Cardiac muscle cell (in vitro differentiated cells and primary cell): Measurements from ENCODE around the gene SCUBE2. TPM values are rescaled to one million over a fixed set of nuclear protein-coding genes. Genes with fewer than 3 reads are reported as not detected.

Experiments used
- DNase-seq, 2 donors: peaks; one replicate each; pipeline versions ENCODE4 v3.0.0 to v3.0.0-alpha.2; 2010 to 2017; ENCODE audit warnings: low read depth in 1 of 2, low spot score in 1 of 2
- H3K27ac ChIP-seq: fragments of 200-600 bp; sonication (generic); 2 replicates; pipeline ENCODE4 v1.5.1; 2016
- H3K27me3 ChIP-seq: fragments of 200-600 bp; sonication (generic); 2 replicates; pipeline ENCODE4 v1.6.0; 2016; ENCODE audit warnings: control low read depth
- H3K36me3 ChIP-seq: fragments of 200-600 bp; sonication (generic); 2 replicates; pipeline ENCODE4 v1.5.1; 2016; ENCODE audit warnings: control low read depth
- H3K4me1 ChIP-seq: fragments of 200-600 bp; sonication (generic); 2 replicates; pipeline ENCODE4 v1.8.1; 2017; ENCODE audit warnings: low read depth, mild to moderate bottlenecking, mixed run types
- H3K4me3 ChIP-seq: fragments of 200-600 bp; sonication (generic); 2 replicates; pipeline ENCODE4 v1.5.1; 2016; ENCODE audit warnings: mild to moderate bottlenecking
- H3K9me3 ChIP-seq: fragments of 200-600 bp; sonication (generic); 2 replicates; pipeline ENCODE4 v1.5.1; 2017; ENCODE audit warnings: low read depth, mild to moderate bottlenecking, control low read depth
- polyA plus RNA-seq: library from polyadenylated mRNA; unstranded; fragments of >200 nt; fragmentation: Nextera tagmentation; extraction: Ambion mirVana; gene quantifications from 2 replicates; pipeline ENCODE4 v1.2.1, GENCODE V29; 2016
- total RNA-seq: library from RNA; depleted of rRNA; stranded (reverse); fragments of >200 nt; gene quantifications from 2 replicates; pipeline ENCODE4 v1.2.3, GENCODE V29; 2016
- TF ChIP-seq, protein P1 (sequence below): IDR thresholded peaks from 2 replicates; pipeline ENCODE4 v1.5.1; 2012; ENCODE audit warnings: low read depth, mild to moderate bottlenecking, low read length

Gene SCUBE2
- total and polyA plus RNA-seq, 2 experiments from 2014 or later, result 0.21 TPM; not detected in 1

DNA sequence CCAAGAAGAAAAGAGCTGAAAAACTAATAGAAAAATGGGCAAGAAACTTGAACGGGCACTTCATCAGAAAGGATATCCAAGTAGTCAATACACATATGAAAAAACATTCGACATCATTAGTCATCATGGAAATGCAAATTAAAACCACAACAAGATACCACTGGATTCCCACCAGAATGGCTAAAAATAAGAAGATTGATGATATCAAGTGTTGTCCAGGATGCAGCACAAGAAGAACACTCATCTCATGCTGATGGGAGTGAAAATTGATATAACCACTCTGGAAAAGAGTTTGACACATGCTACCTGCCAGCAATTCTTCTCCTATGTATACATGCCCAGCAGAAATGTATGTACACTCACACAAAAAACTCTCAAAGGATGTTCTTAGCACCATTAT is 26.9 kb upstream of the SCUBE2 start:
- H3K4me1 ChIP-seq, result no peaks in the 10 kb centered on the region
- H3K27me3 ChIP-seq, result no peaks in the 10 kb centered on the region
- DNase-seq, result no peak
- H3K36me3 ChIP-seq, result no peaks in the 10 kb centered on the region
- H3K4me3 ChIP-seq, result no peak overlapping the region
- no peaks in the 10 kb centered on the region for H3K9me3 ChIP-seq
- H3K27ac ChIP-seq, result no peak overlapping the region
- TF ChIP-seq, protein P1, sequence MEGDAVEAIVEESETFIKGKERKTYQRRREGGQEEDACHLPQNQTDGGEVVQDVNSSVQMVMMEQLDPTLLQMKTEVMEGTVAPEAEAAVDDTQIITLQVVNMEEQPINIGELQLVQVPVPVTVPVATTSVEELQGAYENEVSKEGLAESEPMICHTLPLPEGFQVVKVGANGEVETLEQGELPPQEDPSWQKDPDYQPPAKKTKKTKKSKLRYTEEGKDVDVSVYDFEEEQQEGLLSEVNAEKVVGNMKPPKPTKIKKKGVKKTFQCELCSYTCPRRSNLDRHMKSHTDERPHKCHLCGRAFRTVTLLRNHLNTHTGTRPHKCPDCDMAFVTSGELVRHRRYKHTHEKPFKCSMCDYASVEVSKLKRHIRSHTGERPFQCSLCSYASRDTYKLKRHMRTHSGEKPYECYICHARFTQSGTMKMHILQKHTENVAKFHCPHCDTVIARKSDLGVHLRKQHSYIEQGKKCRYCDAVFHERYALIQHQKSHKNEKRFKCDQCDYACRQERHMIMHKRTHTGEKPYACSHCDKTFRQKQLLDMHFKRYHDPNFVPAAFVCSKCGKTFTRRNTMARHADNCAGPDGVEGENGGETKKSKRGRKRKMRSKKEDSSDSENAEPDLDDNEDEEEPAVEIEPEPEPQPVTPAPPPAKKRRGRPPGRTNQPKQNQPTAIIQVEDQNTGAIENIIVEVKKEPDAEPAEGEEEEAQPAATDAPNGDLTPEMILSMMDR, result no peak

DNA sequence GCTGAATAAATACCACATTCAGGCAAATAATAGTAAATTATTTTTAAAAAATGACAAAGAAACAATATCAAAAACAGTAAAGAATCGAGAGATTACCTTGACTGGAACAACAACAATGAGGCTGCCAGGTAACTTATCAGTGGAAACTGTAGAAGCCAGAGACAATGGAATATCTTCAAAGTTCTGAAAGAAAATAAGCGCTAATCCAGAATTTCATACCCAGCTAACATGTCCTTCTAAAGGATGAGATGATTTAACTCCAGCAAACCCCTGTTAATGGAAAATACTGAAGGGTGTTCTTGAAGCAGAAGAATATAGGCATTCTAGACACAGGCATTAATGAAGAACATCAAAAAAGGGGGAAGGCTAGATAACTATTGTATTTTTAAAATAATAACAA is 20.7 kb upstream of the SCUBE2 start:
- H3K36me3 ChIP-seq, result no peaks in the 10 kb centered on the region
- H3K4me3 ChIP-seq, result no peak overlapping the region
- no peak overlapping the region for H3K27ac ChIP-seq
- DNase-seq, result no peak
- no peaks in the 10 kb centered on the region for H3K9me3 ChIP-seq
- no peaks in the 10 kb centered on the region for H3K4me1 ChIP-seq
- no peaks in the 10 kb centered on the region for H3K27me3 ChIP-seq
- TF ChIP-seq, protein P1, result no peak

DNA sequence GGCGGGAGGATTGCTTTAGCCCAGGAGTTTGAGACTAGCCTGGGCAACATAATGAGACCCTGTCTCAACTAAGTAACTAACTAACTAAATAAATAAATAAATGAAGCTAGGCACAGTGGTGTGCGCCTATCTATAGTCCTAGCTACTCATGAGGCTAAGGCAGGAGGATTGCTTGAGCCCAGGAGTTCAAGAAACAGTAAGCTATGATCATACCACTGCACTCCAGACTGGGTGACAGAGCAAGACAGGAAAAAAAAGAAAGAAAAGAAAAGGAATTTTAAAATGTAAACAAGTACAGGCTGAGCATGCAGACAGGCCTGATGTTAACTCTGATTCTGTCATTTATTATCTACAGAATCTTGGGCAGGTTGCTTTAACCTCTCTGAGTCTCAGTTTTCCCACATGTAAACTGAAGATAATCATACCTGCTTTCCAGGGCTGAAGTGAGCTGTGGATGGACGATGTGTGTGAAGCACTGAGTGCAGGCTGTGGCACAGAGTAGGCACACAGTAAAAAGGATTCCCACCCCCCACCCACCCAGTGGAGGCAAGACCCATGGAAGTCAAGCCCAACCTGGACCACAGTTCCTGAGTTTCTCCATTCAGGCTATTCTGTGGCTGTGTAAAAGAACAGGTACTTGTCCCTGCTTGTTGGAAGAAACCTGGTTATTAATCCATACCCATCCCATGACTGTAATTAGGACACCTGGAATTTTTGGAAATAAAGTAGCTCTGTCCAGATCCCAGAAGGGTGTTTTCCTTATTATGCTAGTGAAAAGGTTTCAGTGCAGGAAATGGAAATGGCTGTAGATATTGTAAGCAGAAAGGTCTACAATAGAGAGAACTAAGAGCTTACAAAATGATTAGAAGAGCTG is 18.7 kb upstream of the SCUBE2 start:
- Histone ChIP-seq H3K27ac (no peak overlapping the region), H3K27me3 (no peaks in the 10 kb centered on the region), H3K4me1 (no peaks in the 10 kb centered on the region), H3K36me3 (no peaks in the 10 kb centered on the region), H3K4me3 (no peak overlapping the region), H3K9me3 (no peaks in the 10 kb centered on the region)
- no peak for DNase-seq
- TF ChIP-seq, protein P1, result no peak

DNA sequence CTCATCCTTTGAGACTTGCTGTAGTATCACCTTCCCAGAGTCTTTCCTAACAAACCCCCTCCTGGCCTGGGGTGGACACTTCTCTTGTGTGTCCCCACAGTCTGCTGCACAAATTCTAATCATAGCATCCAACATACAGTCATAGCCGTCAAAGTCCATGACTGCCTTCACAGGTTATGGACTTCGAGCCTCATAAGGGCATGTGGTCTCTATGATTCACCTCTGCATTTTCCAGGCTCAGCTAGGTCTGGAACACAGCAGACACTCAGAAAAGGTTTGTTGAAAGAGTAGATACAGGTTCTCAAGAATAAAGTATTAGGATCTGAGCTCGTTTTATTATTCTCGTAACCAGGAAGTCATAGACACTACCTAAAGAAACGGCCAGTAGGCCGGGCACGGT is 13.2 kb upstream of the SCUBE2 start:
- Histone ChIP-seq H3K27ac (no peak overlapping the region), H3K27me3 (no peaks in the 10 kb centered on the region), H3K4me1 (no peaks in the 10 kb centered on the region), H3K36me3 (no peaks in the 10 kb centered on the region), H3K4me3 (no peak overlapping the region), H3K9me3 (no peaks in the 10 kb centered on the region)
- DNase-seq, result no peak
- TF ChIP-seq, protein P1, result no peak

DNA sequence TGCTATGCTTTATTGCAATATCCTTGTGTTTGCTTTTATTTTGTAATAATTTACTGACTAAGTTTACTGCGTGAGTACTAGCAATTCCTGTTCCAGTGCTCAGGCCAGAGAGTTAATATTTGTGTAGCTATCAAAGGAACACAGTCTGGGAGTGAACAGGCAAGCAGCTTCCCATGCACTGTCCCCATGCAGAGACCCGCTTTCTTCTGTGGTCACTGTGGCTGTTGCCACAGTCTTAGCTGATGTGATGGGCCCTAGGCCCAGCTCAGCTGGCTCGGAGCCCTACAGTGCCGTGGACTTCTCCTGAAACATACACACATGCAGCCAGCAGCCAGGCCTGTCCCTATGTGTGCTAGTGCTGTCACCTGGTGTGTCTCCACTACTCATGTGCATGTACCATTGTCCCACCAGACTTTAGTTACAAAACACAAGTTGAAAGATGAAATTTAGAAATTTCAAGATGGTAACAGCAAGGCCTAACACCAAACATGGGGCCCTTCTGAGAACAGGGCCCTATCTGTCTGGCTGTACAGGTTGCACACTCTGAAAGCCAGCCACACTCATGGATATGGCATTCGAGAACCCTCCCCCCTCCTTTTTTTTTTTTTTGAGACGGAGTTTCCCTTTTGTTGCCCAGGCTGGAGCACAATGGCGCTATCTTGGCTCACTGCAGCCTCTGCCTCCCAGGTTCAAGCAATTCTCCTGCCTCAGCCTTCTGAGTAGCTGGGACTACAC is 12.3 kb upstream of the SCUBE2 start:
- no peak for DNase-seq
- Histone ChIP-seq H3K27me3 (no peaks in the 10 kb centered on the region), H3K4me1 (no peaks in the 10 kb centered on the region), H3K4me3 (no peak overlapping the region), H3K27ac (no peak overlapping the region), H3K9me3 (no peaks in the 10 kb centered on the region), H3K36me3 (no peaks in the 10 kb centered on the region)
- TF ChIP-seq, protein P1, result no peak
